WTC11 (cell line): ENCODE results near the gene TRDMT1. TPM values are rescaled to one million over a fixed set of nuclear protein-coding genes. Genes with fewer than 3 reads are reported as not detected.

Experiments used
- ATAC-seq: fragments of 200-7000 bp; cut with Tn5 transposase; 2 replicates; pipeline ENCODE4 v1.10.0; 2021; ENCODE audit warnings: mild to moderate bottlenecking, moderate library complexity
- CTCF ChIA-PET: fragments of 300-600 bp; sonication (Branson Sonifier 250); formaldehyde crosslinking; loops from one replicate; lab custom pipeline; 2021; ENCODE audit warnings: antibody characterized with exemption; lab: Charles Lee
- POLR2A ChIA-PET: fragments of 350-600 bp; sonication (Branson Sonifier 250); formaldehyde crosslinking; loops from one replicate; lab custom pipeline; 2021; ENCODE audit warnings: antibody characterized with exemption; lab: Charles Lee
- DNase-seq: peaks from one replicate; pipeline ENCODE4 v3.0.0; 2021; ENCODE audit warnings: low spot score
- H3K27ac Mint-ChIP-seq: 2 replicates; pipeline ENCODE4 v1.8.0; 2021; ENCODE audit warnings: mixed read lengths
- H3K27me3 Mint-ChIP-seq: 2 replicates; pipeline ENCODE4 v1.8.0; 2021; ENCODE audit warnings: low read depth, mild to moderate bottlenecking, moderate library complexity, mixed read lengths
- H3K36me3 Mint-ChIP-seq: 2 replicates; pipeline ENCODE4 v1.8.0; 2021; ENCODE audit warnings: mixed read lengths
- H3K4me1 Mint-ChIP-seq: 2 replicates; pipeline ENCODE4 v1.8.0; 2022; ENCODE audit warnings: mixed read lengths
- H3K4me3 Mint-ChIP-seq: 2 replicates; pipeline ENCODE4 v1.8.0; 2021; ENCODE audit warnings: mild to moderate bottlenecking, moderate library complexity, mixed read lengths
- H3K9me3 Mint-ChIP-seq: 2 replicates; pipeline ENCODE4 v1.8.0; 2021; ENCODE audit warnings: mixed read lengths
- ATF3 ChIP-seq: sonication (generic); formaldehyde crosslinking; conservative IDR thresholded peaks from 2 replicates; pipeline ENCODE4 v1.8.1; 2022; ENCODE audit warnings: mild to moderate bottlenecking, missing genetic modification reagents
- CREB1 ChIP-seq: sonication (generic); formaldehyde crosslinking; IDR thresholded peaks from 2 replicates; pipeline ENCODE4 v1.8.0; 2023; ENCODE audit warnings: mild to moderate bottlenecking, missing genetic modification reagents
- ERG ChIP-seq: fragments of 250-450 bp; sonication (Bioruptor Pico); IDR thresholded peaks from 2 replicates; pipeline ENCODE4 v1.8.0; 2021; ENCODE audit warnings: mild to moderate bottlenecking
- ETV6 ChIP-seq: sonication (generic); formaldehyde crosslinking; IDR thresholded peaks from 2 replicates; pipeline ENCODE4 v1.8.1; 2022; ENCODE audit warnings: mild to moderate bottlenecking, missing genetic modification reagents
- IRF2 ChIP-seq: sonication (generic); formaldehyde crosslinking; IDR thresholded peaks from 2 replicates; pipeline ENCODE4 v1.8.0; 2022; ENCODE audit warnings: low read depth, missing genetic modification reagents, borderline replicate concordance
- MLX ChIP-seq: sonication (generic); formaldehyde crosslinking; IDR thresholded peaks from 2 replicates; pipeline ENCODE4 v1.8.1; 2023; ENCODE audit warnings: mild to moderate bottlenecking, missing genetic modification reagents, moderate library complexity
- NFYB ChIP-seq: sonication (generic); formaldehyde crosslinking; conservative IDR thresholded peaks from 2 replicates; pipeline ENCODE4 v1.8.0; 2022; ENCODE audit warnings: low read depth, missing genetic modification reagents
- NR1H2 ChIP-seq: sonication (generic); formaldehyde crosslinking; IDR thresholded peaks from 2 replicates; pipeline ENCODE4 v1.9.0; 2021; ENCODE audit warnings: mild to moderate bottlenecking, moderate library complexity, missing genetic modification reagents
- NR2C2 ChIP-seq: sonication (generic); formaldehyde crosslinking; IDR thresholded peaks from 2 replicates; pipeline ENCODE4 v1.8.0; 2022; ENCODE audit warnings: mild to moderate bottlenecking, missing genetic modification reagents
- PRDM15 ChIP-seq: sonication (generic); formaldehyde crosslinking; IDR thresholded peaks from 2 replicates; pipeline ENCODE4 v1.8.0; 2022; ENCODE audit warnings: missing genetic modification reagents
- RORB ChIP-seq: fragments of 250-450 bp; sonication (Bioruptor Pico); IDR thresholded peaks from 2 replicates; pipeline ENCODE4 v1.9.0; 2021; ENCODE audit warnings: mild to moderate bottlenecking
- SMAD3 ChIP-seq: sonication (generic); formaldehyde crosslinking; IDR thresholded peaks from 2 replicates; pipeline ENCODE4 v1.8.0; 2022; ENCODE audit warnings: missing genetic modification reagents, mild to moderate bottlenecking, borderline replicate concordance
- TEAD4 ChIP-seq: sonication (generic); formaldehyde crosslinking; IDR thresholded peaks from 2 replicates; pipeline ENCODE4 v1.8.0; 2022; ENCODE audit warnings: mild to moderate bottlenecking, missing genetic modification reagents
- USF2 ChIP-seq: sonication (generic); formaldehyde crosslinking; IDR thresholded peaks from 2 replicates; pipeline ENCODE4 v1.8.1; 2023; ENCODE audit warnings: mild to moderate bottlenecking, missing genetic modification reagents, moderate library complexity
- ZMAT4 ChIP-seq: fragments of 250-450 bp; sonication (Bioruptor Pico); IDR thresholded peaks from 2 replicates; pipeline ENCODE4 v1.9.0; 2021; ENCODE audit warnings: mild to moderate bottlenecking
- ZNF138 ChIP-seq: sonication (generic); formaldehyde crosslinking; conservative IDR thresholded peaks from 2 replicates; pipeline ENCODE4 v1.8.1; 2022; ENCODE audit warnings: mild to moderate bottlenecking, moderate library complexity, missing genetic modification reagents
- ZNF219 ChIP-seq: sonication (generic); formaldehyde crosslinking; IDR thresholded peaks from 2 replicates; pipeline ENCODE4 v1.8.0; 2023; ENCODE audit warnings: missing genetic modification reagents, mild to moderate bottlenecking, borderline replicate concordance
- ZNF396 ChIP-seq: fragments of 250-450 bp; sonication (Bioruptor Pico); IDR thresholded peaks from 2 replicates; pipeline ENCODE4 v1.8.0; 2021; ENCODE audit warnings: mild to moderate bottlenecking, moderate library complexity, borderline replicate concordance
- ZNF671 ChIP-seq: fragments of 250-450 bp; sonication (Bioruptor Pico); IDR thresholded peaks from 2 replicates; pipeline ENCODE4 v1.8.0; 2021; ENCODE audit warnings: mild to moderate bottlenecking
- total RNA-seq: library from RNA; stranded (reverse); gene quantifications from 3 replicates; pipeline ENCODE4 v1.2.3, GENCODE V29; 2021

Gene TRDMT1
- total RNA-seq, 1 experiment from 2014 or later = 11.7 TPM

- peaks cover 9% of the 10 kb centered on the region for H3K4me1 Mint-ChIP-seq
- no peak for TF ChIP-seq MLX
- TF ChIP-seq NR2C2 (CRISPR knock-in tag) = no peak
- TF ChIP-seq ZNF219 = no peak
- TF ChIP-seq ZNF138 = no peak
- TF ChIP-seq ZNF671 (CRISPR knock-in tag) = no peak
- no peak for TF ChIP-seq IRF2 (CRISPR knock-in tag)
- TF ChIP-seq CREB1 (CRISPR knock-in tag) = no peak
- no peak for TF ChIP-seq NFYB (CRISPR knock-in tag)
- no peak for TF ChIP-seq RORB (CRISPR knock-in tag)
- TF ChIP-seq ATF3 (CRISPR knock-in tag) = no peak
- no peak for TF ChIP-seq ZNF396
- TF ChIP-seq SMAD3 (CRISPR knock-in tag) = no peak
- TF ChIP-seq ETV6 (CRISPR knock-in tag) = no peak
- TF ChIP-seq USF2 (CRISPR knock-in tag) = no peak
- TF ChIP-seq PRDM15 (CRISPR knock-in tag) = no peak
- TF ChIP-seq TEAD4 = no peak
- TF ChIP-seq ZMAT4 (CRISPR knock-in tag) = no peak
- no peak for TF ChIP-seq ERG (CRISPR knock-in tag)
- TF ChIP-seq NR1H2 (CRISPR knock-in tag) = no peak
- DNase-seq (no peak), ATAC-seq (no peak)
- no peaks in the 10 kb centered on the region for H3K36me3 Mint-ChIP-seq
- CTCF ChIA-PET = interaction anchor here (0.6 kb wide), 1 partner anchor 233 kb away, joined by 3 read pairs; no protein-coding TSS in a partner anchor
- no peak overlapping the region for H3K27ac Mint-ChIP-seq
- H3K4me3 Mint-ChIP-seq = no peak overlapping the region
- POLR2A ChIA-PET = interaction anchor here (1.1 kb wide), 1 partner anchor 26 kb away, joined by 3 read pairs; no protein-coding TSS in a partner anchor
- no peaks in the 10 kb centered on the region for H3K27me3 Mint-ChIP-seq
- H3K9me3 Mint-ChIP-seq = no peaks in the 10 kb centered on the region
Observed at GRCh38 chr10:17143055-17143690, 58.3 kb downstream of the TRDMT1 start.
